NCI-H1417 (cell line): ENCODE data around the gene COL6A2.
"Not testable (repeated sequence)": the region's sequence is repeated elsewhere in the genome, so short reads cannot be mapped to it uniquely, and the experiment has no call there.

Source experiments
- DNase-seq, 3 experiments: peaks; one replicate each; lab custom pipeline; 2025; lab: John Stamatoyannopoulos, UW

The COL6A2 gene

DNA sequence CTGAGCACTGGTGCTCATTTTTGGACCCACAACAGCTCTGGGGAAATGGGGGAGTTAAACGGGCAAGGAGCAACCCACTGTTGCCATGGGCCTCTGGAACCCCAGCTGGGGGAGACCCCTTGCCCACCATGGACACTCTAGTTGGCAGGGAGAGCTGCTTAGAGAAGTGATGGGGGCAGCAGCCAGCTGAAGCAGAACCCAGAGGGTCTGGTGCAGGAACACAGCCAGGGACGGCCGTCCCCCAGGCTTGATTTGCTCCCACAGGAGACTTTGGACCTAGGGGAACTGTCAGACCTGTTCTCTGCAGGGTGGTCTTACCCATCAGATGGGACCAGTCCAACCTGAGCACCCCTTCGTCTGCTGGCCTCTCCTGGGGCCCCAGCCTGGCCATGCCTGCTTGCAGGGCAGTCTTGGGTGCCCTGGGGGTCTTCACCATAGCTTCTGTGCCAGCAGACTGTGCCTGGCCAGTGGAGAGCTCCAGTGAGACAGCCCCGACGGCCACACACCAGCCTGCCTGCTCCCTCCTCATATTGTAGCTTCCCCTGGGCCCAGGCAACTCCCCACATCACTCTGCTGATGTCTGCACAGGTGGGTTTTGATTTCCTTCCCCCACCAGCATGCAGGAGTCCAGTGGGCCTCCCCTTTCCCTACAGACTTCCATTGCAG lies 75.1 kb downstream of the COL6A2 start:
- no peak for DNase-seq

DNA sequence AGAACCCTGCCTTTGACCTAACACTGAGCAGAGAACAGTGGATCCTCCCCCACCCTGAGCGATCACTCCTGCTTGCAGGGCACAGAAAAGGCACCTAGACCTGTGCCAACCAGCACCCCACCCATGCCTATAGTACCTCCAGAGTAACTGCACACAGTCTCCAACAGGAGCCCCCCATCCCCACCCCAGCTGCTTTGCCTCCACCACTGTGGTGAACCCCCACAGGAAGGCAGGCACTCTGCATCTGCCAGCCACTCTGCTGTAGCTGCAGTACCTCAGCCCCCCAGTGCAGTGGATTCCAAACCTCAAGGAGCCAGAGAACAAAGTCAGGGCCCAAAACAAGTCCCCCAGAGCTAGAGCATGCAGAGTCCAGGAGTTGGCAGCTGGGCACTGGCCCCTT lies 75.7 kb downstream of the COL6A2 start:
- no peak for DNase-seq

DNA sequence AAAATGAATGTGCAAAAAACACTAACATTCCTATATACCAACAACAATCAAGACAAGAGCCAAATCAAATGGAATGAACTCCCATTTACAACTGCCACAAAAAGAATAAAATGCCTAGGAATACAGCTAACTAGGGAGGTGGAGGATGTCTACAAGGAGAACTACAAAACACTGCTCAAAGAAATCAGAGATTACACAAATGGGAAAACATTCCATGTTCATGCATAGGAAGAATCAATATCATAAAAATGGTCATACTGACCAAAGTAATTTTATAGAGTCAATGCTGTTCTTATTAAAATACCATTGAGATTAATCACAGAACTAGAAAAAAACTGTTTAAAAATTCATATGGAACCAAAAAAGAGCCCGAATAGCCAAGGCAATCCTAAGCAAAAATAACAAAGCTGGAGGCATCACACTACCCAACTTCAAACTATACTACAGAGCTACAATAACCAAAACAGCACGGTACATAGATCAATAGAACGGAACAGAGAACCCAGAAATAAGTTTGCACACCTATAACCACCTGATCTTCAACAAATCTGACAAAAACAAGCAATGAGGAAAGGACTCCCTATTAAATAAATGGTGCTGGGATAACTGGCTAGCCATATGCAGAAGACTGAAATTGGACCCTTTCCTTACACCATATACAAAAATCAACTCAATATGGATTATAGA lies 78.7 kb downstream of the COL6A2 start:
- DNase-seq, result not testable (repeated sequence)

DNA sequence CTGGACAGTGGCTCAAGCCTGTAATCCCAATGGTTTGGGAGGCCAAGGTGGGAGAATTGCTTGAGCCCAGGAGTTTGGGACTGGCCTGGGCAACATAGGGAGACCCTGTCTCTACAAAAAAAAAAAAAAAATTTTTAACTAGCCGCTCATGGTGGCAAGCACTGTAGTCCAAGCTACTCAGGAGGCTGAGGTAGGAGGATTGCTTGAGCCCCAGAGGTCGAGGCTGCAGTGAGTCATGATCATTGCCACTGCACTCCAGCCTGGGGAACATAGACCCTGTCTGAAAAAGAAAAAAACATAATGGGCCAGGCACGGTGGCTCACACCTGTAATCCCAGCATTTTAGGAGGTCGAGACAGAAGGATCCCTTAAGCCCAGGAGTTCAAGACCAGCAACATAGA lies 81.0 kb downstream of the COL6A2 start:
- DNase-seq, result no peak
